Activated CD4-positive, CD25-positive, alpha-beta regulatory T cell treated with anti-CD3 and anti-CD28 coated beads, Interleukin-2, amount 50 U/mL, for 16 hours (primary cell): ENCODE data around the gene CACNA1C.

Experiments
- DNase-seq: peaks from one replicate; pipeline ENCODE4 v3.0.0-alpha.2; 2020; ENCODE audit warnings: low read depth, low spot score

Gene CACNA1C

DNA sequence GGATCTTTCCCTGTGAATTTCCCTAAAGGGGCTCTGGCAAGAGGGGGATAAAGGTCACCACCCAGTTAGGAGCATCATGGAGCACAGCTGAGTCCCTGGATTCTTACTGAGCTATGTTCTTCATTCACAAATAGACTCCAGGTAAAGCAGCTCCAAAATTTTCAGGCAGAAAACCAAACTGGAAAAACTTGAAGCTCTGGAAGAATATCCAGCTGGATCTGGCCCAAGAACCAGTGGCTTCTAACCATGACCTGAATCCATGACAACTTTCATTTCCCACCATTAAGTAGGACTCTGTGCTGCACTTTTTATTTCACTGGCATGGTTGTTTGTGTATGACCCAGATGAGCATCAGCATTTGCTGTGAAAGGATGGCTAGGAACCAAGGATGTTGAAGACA, 561.6 kb downstream of the CACNA1C start:
- DNase-seq: no peak

DNA sequence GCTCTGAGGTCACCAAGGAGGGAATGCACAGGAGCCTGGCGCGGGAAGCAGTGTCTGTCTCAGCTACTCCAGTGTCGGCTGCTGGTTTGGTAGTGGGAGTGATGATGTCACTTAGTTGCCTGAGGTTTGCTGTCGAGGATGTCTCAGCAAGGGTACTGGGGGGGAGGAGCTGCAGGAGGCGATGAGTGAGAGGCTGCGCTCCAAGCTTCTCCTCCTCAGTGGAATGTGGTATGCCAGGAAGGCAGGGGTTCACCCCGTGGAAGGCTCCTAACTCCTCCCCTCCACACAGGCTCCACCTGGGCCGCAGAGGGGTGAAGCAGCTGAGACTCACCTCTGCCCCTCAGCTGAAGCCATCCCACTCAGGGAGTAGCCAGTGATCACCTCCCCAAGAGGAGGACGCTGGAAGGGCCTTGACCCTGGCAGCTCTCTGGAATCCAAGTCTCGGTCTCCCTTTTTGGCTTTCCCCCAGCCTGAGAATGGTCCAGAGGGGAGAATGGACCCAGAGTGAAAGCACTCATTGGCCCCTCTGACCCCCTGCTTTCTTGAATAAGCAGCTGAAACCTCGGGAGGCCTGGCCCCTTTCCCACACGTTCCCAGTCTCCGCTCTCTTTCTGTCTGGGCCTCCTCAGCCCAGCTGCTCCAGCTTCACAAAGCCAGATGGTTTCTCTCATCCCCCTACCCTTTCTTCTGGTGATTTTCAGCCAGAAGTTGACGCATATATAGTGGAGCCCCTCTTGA, 563.0 kb downstream of the CACNA1C start:
- no peak for DNase-seq

DNA sequence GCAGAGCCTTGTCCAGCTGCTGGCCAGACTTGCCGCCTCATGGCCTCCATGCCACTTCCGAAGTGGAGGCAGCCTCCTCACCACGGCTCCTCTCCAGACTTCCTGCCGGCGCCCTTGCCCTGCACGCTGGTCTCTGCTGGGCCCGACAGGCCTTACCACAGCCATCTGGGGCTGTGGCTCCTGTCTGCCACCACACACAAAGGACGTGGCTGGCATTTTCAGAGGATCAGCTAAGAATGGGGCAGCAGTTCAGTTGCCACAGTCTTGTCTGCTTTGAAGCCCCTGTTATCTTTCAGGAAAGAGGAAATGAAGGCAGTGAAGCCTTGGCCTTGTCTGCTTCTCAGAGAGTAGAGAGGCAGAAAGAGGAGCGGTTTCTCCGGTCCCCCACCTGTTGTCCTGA, 564.0 kb downstream of the CACNA1C start:
- no peak for DNase-seq

DNA sequence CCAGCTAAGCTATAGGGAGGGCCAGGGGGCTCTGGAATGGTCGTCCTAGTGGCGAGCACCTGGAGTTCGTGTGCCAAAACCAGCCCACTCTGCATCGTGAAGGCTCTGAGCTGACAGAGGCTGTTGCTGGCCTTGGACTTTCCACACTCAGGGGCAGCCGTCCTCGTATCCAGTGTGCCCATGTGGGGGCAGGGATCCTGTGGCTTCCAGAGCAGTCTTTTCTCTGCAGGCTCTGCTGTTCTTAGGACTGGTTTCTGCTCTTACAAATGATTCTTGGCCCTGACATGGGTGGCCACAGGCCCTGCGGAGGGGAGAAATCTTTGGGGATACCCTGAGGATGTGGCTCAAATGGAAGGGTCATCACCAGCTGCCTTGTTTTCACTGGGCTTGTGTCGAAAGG, 564.6 kb downstream of the CACNA1C start:
- DNase-seq: no peak

DNA sequence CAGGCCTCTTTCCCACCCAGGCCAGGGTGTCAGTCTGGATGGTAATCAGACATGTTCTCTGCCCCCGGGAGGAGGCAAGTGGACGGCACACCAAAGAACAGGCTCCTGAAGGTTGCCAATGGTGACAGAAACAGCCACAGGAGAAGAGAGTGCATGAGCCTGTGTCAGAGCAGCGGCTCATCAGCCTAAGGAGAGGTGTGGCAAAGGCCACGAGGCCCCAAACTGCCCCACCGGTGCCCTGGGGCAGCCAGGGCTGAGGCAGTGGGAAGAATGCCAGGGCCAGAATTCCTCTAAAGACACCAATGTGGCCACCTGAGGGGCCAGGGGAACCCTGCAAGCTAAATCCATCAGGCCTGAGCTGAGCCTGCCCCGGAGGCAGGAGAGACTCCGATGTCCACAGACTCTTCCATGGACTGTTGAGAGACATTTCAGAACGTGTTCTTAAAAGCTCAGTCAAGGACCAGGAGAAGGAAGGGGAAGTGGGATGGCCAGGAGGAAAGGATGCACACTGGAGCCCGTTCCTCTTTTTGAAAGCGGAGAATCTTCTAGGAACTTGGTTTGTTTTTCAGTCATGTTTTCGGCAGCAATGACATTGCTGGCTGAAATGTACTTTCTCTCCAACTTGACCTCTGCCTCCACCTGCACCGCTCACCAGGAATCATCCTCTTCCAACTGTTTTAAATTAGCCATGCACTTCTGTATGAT, 565.7 kb downstream of the CACNA1C start:
- DNase-seq: no peak

DNA sequence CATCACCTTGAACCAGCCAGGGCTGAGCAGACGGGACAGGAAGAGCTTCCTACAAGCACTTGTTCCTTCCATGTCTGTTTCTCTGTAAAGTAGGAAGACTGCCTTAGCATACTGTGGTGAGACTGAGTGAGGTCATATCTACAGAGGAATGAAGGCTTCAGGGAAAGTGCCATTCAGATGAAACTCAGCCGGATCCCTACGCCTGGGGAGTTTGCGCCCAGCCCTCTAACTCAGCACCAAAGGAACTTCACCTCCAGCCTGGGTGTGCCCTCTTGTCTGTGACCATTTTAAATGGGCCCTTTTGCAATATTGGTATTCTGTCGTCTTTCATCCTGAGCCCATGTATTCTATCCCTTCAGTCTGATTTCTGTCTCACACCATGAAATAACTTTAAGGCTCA, 566.3 kb downstream of the CACNA1C start:
- no peak for DNase-seq

DNA sequence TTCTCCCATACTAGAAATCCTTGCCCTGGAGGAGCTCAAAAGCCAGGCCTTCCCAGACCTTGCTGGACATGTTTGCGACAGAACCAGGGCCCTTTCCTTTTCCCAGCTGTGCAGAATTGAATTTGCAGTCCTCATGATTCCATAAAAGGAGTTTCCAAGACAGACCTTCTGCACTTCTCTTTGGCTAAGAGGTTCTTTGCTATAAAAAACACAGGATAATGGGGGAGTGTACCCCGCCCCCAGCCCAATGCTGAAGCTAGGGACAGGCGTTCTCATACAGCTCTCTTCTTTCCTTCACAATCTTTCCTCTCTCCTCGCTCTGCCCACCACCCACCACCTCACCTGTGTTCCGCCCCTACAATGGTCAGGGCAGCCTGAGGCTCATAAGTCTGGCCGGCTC, 569.7 kb downstream of the CACNA1C start:
- no peak for DNase-seq

DNA sequence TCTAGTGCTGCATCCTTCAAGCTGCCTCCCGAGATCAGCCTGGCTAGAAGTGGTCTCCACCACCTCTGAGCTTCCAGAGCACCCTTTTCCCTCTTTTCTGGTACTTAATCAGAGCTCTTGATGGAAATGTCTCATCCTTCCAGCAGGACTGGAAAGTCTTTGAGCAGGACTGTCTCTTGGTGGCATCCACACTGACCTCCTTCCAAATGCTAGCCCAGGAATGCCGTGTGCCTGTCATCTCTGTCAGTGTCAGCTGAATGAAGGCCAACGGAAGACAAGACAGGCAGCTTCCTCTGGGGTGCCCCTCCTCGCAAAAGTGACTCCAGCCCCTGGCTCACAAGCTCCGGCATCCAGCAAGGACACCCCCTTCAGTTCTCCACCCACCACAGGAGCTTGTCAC, 570.7 kb downstream of the CACNA1C start:
- no peak for DNase-seq

DNA sequence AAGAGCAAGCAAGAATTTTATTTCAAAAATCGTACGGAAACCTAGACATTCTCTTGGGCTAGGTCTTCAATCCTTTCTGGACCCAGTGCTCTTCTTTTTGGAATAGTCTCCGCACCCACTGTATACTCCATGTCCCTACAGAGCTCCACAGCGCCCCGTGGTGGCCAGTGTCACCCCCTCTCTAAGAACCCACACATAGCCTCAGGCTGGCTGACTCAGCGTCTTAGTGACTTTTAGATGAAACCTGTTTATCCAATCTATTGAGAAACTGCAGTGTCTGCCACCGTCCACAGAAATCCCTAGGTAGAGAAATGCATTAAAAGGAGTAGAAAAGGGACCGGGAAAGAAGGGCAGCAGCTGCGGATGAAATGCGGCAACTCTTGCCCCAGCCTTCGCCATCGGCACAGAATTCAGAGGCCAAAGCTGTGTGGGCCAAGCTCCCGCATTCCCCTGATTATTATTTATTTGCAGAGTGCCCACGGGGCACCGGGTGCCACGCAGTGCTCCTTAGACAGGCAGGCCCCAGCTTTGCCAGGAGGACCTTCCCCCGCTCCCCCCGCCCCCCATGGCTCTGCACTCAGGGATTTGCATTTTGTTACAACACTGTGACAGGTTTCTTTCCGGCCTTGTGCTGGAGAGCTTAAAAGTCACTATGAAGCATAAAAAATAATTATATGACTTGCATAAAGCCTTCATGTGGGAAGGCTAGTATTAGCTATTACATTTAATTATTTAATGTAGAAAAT, 571.9 kb downstream of the CACNA1C start:
- no peak for DNase-seq

DNA sequence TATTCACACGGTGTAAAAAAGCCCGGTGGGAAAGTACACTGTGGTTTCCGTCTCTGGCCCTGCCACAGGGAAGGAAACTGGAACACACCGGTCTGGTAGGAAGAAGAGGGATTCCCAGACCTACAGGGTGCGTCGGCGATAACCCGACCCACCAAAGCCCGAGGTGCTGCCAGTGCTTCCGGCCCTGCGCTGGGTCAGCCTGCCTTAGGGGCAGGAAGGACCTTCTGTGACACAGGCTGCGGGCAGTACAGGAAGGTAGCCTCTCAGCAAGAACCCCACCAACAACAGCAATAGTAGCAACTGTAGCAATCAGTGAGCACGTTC, 572.5 kb downstream of the CACNA1C start:
- no peak for DNase-seq

DNA sequence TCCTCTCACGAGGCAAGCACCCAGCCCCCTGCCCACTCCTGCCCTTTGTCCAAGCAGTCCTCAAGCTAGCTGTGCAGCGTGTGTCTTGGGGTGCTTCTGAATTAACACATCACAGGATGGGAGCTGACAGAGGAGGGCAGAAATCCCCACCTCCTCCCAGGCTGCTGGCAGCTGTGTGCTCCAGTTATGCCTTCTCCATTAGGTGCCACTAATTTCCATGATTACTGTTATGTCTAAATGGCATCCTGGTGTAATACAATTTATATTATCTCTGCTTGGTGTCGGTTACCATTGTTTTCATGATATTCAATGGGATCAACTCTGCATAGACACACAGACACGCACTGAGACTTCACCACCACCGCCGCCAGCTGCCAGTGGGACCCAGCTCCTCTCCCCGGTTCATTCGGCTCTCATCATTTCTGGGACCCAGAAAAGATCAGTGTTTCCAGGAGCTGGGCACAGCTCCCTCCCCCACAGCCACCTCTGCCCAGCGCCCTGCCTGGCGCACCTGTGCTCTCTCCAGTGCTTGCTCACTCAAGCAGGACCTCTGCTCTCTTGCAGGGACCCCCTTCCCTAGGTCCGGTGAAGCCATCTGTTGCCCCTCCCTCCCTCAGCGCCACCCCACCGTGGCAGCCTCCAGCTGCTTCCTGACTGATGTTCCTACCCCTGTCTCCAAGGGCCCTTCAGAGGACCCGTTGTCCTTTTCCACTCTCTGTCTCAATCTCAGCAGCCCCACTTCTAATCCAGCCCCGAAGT, 574.5 kb downstream of the CACNA1C start:
- DNase-seq: no peak

DNA sequence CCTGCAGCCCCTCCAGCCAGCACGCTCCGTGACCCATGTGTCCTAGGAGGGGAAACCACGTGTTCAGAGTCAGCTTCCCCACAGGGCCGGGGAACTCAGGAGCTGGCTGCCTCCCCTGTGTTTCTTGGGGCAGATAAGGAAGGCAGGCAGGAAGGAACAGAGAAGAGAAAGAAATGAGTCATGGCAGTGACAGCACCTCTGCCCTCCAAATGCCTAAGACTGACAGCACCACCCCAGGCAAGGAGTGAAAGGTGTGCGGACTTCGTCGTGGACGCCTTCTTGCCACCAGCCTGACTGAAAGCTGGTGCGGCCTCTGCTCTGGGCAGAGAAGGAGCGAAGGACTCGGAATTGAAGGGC, 575.0 kb downstream of the CACNA1C start:
- no peak for DNase-seq

DNA sequence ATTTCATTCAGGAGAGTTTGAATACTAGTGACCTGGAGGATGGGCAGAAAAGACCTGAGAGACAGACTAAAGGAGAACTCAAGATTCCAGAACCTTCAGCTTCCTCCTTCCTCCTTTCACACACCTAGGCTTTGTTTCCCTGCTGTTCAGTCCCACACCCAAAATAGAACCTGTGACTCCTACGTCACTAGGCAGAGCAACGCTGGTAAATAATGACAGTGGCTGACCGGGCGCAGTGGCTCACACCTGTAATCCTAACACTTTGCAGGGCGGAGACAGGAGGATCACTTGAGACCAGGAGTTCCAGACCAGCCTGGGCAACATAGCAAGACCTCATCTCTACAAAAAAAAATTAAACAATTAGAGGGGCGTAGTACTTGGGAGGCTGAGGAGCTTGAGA, 575.6 kb downstream of the CACNA1C start:
- DNase-seq: no peak

DNA sequence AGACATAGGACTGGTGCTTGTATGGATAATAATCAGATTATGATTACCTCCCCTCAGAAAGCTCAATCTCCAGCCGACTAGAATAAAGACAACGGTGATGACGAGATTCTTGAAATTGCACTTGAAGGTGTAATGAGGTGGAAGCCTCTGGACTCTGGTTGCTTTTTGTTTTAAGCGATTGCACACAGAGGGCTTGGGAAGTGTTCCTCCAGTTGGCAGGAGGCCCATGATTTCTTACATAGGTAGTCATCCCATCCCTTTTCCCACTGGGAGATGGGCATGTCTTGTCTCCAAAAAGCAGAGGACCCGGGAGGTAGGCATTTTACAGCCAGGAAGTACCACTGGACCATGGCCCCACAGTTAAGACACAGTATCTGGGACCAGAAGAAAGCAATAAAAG, 576.3 kb downstream of the CACNA1C start:
- no peak for DNase-seq

DNA sequence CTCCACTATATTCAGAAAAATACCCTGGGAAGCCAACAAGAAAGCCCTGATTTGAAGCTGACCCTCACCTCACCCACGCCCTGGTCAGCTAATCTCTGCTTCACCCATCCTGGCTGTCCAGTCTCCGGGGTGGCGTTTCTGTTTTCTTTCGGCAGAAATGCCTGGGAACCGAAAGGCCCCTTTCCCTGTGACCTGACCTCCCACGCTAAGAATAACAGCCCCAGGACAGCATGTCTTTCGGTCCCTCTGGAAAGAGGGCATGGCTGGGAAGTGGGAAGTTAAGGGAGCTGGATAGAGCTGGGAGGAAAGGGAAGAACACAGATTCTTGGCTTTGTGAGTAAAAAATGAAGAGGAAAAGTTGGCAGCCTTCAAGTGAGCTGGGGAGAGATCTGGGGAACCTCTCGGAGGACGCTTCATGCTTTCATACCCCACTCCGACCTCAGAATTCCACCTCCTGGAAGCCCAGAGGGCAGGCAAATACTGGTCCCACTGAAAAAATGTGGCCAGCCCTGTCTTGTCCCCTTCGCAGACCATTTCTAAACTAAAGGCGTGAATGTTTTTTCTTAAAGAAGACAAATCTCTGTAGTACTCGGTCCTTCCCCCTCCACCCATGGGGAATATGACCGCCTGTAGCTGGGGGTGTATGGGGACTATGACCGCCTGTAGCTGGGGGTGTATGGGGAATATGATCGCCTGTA, 579.0 kb downstream of the CACNA1C start:
- DNase-seq: no peak

DNA sequence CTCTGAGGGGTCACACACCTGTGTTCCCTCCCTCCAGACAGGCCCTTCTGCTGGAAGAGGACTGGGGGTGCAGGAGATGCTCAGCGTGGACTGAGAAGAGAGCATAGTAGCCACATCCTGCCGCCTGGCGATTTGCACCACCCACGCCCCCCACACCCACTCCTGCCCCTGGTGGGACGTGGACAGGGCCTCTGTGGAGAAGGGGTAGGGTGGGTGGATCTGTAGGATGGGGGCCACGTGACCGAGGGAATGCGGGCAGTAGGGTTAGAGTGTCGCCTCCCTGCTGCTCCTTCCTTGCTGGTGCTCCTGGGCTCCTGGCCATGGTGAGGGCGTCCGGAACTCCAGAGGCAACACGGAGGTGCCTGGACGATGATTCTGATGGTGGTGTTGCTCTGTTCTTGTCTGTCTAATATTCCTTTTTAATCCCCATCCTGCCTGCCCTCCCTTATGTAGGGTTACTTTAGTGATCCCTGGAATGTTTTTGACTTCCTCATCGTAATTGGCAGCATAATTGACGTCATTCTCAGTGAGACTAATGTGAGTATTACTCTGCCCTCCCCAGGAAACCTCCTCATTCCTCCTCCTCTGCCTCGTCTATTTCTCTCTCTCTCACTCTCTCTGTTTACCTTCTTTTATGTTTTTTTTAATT, 580.5 kb downstream of the CACNA1C start:
- DNase-seq: no peak

DNA sequence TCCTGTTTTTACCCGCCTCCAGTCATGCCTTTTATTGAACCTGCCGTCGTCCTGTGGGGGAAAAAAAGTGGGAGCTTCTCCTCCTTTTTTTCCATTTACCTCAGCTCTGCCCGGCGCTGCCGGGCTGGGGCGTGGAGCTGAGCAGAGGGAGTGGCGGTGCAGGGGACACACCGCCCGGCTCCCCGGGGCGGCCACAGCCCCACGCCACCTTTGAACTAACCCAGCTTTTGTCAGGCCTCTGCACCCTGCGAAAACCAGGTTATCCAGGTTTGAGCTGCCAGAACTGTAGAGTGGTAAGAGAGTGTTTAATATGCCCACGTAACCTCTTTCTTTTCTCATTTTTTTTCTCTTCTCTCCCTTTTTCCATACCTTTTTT, 581.0 kb downstream of the CACNA1C start:
- no peak for DNase-seq

DNA sequence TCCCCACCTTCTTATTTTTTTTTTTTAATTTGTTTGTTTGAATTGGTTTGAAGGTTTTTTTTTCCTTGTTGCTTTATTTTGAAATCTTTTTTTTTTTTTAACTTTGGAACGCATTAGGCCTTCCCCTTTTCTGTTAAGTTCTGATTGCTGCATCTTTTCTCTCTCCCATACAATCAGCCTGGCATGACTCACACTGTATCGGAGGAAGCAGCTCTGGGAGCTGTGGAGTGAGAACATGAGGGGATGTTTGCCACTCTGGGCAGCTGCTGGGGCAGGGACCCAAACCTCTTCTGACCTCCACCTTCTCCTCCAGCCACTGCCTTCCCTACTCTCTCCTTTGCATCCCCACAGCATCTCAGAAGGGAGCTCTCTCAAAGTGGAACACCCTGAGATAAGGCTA, 581.7 kb downstream of the CACNA1C start:
- DNase-seq: no peak

DNA sequence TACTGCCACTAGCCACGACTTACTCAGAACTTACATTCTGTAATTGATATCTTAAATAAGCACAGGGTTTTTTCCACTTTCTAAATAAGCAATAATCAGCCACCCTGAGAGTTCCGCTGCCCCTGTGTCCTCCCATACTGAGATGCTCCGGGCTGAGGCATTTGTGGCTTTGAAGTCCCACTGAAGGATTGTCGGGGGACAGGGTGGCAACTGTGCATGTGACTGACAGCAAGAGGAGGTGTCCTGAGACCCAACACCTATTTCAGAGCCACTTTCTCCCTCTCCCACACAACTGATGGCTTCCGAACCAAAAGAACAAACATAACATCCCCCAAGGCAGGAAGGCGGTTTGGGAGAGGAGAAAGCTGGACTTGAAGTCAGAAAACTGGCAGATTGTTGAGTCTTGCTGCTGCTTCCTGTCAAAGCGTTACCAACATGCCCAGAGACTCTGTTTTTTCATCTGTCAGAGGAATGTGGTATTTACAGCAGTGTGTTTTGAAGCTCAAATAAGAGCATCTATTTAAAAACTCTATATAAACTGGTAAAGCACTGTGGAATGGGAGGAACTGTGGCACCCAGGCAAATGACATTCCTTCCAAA, 584.1 kb downstream of the CACNA1C start:
- DNase-seq: no peak

DNA sequence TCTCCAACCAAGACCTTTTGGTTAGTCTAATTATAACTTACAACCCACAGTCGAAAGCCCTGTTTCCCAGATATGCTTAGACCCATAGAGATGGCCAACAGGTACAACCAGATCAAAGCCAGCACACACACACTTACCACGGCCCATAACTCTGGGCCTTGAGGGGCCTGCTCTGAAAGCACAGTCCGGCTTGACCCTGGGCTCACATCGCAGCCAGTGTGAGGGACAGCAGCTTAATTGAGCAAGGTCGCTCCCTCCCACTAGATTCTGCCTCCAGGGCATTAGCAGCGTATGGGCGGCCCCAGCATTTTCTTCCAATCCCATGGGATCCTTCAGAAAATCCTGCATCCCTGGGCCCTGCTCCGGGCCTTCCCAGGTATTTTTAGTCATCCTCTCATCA, 584.6 kb downstream of the CACNA1C start:
- DNase-seq: no peak
